ENCODE measurements around the gene SRBD1.

SRBD1 gene, protein sequence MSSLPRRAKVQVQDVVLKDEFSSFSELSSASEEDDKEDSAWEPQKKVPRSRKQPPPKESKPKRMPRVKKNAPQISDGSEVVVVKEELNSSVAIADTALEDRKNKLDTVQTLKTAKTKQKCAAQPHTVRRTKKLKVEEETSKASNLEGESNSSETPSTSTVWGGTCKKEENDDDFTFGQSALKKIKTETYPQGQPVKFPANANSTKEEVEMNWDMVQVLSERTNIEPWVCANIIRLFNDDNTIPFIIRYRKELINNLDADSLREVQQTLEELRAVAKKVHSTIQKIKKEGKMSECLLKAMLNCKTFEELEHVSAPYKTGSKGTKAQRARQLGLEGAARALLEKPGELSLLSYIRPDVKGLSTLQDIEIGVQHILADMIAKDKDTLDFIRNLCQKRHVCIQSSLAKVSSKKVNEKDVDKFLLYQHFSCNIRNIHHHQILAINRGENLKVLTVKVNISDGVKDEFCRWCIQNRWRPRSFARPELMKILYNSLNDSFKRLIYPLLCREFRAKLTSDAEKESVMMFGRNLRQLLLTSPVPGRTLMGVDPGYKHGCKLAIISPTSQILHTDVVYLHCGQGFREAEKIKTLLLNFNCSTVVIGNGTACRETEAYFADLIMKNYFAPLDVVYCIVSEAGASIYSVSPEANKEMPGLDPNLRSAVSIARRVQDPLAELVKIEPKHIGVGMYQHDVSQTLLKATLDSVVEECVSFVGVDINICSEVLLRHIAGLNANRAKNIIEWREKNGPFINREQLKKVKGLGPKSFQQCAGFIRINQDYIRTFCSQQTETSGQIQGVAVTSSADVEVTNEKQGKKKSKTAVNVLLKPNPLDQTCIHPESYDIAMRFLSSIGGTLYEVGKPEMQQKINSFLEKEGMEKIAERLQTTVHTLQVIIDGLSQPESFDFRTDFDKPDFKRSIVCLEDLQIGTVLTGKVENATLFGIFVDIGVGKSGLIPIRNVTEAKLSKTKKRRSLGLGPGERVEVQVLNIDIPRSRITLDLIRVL

GRCh38 chr2:45611020-45611859 lies at the start of gene SRBD1:
TSS of gene SRBD1 (minus strand) at chr2:45611267. CDS start at chr2:45605441, 5,826 bp downstream.
- peak; percentile 92 to 93 for DNase-seq

- DNase-seq, result no peak
Measured at GRCh38 chr2:45654250-45654649, 43.2 kb upstream of the SRBD1 start.

DNA sequence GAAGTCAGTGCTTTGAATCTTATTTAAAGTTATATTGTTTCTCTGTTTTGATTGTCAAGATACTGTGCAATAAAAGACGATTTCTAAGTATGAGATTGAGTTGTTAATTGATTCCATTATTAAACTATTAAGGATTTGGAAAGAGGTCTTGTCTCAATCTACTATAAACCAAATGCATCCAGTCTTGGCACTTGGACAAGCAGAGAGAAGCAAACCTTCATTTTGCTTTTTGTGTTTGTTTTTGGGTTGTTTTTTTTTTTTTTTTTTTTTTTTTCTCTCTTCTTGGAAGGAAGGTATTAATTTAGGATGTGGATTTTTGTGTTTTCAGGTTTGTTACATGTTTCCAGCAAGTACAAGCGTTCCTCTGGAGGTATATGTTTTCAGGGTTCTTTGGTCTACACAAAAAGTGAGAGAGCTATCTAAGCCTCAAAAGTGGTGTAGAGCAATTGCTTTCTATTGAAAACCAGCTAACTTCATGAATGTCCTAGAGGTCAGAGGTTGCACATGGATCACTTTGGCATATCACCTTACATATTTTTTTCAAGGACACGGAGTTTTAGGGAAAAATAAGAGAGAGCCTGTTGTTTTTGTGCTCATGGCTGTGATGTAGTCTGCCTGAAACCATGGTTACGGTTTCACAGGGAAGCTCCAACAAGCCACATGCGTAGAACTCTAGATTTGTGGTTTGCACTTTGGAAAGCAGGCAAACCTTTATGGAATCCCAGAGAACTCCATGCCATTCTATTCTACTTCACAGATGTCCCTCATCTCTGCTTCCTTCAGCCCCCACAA lies 42.3 kb upstream of the SRBD1 start:
- no peak for DNase-seq

DNA sequence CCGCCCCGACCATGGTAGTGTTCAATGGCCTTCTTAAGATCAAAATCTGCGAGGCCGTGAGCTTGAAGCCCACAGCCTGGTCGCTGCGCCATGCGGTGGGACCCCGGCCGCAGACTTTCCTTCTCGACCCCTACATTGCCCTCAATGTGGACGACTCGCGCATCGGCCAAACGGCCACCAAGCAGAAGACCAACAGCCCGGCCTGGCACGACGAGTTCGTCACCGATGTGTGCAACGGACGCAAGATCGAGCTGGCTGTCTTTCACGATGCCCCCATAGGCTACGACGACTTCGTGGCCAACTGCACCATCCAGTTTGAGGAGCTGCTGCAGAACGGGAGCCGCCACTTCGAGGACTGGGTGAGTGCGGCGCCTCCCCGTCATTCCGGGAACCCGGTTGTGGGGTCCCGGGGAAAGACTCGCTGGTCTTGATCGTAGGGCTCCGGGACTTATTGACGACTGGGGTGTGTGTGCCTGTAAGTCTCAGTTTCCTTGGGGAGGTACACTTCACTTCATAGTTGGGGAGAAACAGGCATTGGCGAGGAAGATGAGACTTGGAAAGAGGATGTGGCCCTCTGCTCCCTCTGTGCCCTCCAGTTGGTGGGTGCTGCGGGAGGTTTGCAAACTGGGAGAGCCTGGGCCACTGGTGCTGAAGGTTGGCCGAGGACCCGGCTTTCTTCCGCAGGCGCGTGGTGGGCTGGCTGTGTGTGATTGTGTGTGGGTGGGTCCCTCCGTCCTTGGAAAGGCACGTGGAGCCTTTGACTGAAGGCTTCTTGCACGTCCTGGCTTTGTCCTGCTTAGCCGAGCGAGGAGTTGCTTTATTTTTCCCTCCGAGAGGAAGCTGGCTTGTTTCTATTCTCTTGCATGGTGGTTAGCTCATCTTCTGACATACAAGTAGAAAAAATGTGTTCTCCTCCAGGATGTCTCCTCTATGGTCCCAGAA lies 41.3 kb upstream of the SRBD1 start:
- DNase-seq, result no peak

DNA sequence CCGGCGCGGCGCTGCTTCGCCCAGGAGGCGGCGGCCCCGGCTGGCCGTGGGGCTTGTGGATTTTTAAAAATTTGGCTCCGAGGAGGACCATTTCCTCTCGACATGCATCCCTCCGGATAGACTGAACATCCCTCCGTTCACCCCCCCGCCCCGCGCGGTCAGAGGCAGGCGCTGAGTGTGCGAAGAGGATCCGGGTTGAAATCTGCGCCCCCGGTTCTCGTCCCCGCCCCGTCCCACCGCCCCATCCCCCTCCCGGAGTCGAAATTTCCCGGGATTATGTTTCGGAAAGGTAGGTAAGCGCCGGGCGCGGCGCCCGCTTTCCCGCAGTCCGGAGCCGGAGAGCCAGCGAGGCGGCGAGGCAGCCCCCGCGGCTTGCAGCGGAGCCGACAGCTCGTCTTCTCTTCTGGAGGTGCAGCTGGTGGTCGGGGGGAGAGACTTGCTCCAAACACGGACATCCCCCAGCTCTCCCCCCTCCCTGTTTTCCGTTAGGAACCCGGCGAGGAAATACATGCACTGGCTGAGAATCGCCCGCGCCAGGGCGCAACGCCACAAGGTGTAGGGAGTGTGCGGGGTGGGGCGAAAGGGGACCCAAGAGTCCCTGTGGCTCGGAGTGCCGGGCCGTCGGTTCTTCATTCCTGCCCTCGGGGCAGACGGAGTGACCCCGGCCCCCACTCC lies 40.5 kb upstream of the SRBD1 start, which contains the start of gene PRKCE:
Gene PRKCE (plus strand): TSS at position 261 of the 675 bp plus-strand sequence.
- peak; percentile 15 to 27 for DNase-seq

- DNase-seq, result peak; percentile 89 to 91
Measured at GRCh38 chr2:45650851-45651414, 39.9 kb upstream of the SRBD1 start.

DNA sequence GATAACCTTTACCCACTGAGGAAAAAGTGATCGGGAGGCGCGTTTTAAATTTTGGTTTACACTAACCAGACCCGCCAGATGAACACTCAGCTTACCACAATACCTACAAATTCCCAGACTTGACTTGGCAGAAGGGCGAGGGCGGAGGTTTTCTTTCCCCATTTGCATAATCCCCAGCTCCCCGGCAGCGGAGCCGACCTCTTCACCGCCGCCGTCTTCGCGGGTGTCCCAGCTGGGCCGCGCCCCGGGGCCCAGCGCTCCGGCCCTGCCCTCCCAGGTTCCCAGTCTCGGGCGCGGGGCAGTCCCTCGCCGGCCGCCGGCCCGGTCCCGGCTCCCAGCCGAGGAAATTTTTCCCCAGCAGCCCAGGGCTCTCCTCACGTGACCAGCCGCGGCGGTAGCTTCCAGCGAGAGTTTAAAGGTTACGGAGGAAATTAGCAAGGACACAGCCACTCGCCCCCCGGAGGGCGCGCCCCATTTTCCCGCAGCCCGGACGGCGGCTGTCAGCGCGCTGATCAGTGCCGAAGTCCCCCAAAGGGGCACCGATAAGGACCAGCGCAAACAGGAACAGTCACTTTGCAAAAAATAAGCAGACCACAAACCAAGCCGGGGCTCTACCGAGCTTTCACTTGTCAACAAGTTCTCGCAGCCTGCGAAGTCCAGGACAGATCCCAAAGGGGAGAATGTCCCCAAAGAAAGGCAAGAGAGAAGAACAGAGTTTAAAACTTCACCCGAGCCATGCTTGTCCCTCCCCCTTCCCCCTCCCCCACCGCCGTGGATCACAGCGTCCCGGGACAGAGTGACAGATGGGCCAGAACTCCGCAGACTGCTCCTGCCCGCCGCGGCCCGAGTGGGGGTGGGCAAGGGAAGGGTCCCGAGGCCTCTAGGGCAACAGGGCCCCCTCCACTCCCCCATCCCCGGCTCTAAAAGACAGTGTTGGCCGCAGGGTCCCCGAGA lies 39.1 kb upstream of the SRBD1 start:
- peak; percentile 41 to 43 for DNase-seq

GRCh38 chr2:45649462-45649857 lies 38.4 kb upstream of the SRBD1 start:
- DNase-seq, result peak in 1 of 2 experiments; percentile 41

DNA sequence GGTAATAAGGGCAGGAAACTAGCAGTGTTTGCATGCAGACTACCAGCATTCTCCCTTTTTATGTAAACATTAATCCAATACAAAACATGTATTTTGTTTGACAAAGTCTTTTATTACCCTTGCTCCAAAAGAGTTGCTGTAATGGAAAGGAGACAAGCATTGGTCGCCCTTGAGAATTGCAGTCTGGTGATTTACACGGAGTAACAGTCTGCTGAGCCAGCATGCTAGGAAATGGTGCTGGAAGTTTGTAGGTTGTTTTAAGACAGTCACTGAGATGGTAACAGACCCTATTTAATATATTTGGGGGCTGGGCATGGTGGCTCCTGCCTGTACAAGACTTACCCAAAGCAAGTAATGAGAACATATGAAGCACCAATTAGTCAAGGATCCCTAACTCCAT lies 37.6 kb upstream of the SRBD1 start:
- no peak for DNase-seq

DNA sequence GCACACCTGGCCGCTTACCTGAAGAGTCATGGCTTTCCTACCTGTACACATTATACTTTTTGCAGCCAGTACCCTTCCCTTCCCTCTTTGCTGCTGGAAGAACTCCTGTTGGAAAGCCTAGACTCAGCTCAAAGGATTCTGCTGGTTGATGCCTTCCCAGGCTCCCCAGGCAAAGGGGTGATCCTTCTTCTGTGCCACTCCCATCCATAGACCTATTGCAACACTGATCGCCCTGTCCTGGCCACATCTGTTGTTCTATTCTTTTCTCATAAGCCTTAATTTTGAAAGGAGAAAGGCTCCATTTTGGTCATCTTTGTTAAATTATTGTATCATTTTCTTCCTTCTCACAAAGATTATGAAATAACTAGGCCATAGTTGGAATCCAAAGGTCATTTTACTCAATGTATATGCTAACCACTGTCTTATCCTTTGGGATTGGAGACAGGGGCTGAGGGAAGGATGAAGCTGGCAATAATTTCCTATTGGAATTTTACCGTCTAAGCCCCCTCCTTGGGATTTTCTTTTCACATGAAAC lies 37.0 kb upstream of the SRBD1 start:
- no peak for DNase-seq

GRCh38 chr2:45647356-45647755 lies 36.3 kb upstream of the SRBD1 start:
- no peak for DNase-seq

DNA sequence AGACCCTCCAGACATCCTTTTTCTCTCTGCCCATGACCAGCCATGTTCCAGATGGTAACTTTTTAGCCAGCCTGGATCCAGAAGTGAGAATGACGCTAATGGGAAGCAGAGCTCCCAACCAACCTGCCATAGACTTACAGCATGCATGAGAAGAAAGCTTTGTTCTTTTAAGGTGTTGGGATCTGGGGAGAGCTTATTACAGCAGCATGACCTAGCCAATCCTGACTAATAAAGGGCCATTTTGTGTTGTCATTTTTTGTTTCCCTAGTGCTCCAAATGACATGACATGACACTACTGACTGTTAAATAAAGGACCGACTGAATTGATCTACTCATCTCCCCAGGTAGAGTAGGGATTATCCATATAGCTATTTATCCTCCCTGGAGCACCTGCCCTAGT lies 35.2 kb upstream of the SRBD1 start:
- no peak for DNase-seq

GRCh38 chr2:45643543-45644542 lies 32.8 kb upstream of the SRBD1 start:
- peak; percentile 44 to 48 for DNase-seq

GRCh38 chr2:45643095-45643494 lies 32.0 kb upstream of the SRBD1 start:
- no peak for DNase-seq

- no peak for DNase-seq
Measured at GRCh38 chr2:45640576-45640975, 29.5 kb upstream of the SRBD1 start.

DNA sequence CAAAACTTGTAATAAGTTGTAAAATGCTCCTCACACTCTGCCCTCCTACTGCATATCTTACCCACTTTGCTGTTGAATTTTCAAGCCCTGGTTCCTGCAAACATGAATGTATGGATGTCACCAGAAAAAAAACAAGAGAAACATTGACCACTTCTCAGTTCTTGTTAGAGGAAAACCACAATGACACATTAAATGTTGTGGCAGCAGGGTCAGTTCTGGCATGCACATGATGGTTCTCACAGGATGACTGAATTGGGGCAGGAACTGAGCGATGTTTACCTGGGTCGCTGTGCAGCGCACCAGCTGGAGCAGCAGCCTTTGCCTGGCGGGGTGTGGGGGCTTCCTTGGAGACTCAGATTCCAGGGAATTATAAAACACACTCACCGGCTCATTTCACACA lies 26.4 kb upstream of the SRBD1 start:
- DNase-seq, result peak; percentile 16 to 22

DNA sequence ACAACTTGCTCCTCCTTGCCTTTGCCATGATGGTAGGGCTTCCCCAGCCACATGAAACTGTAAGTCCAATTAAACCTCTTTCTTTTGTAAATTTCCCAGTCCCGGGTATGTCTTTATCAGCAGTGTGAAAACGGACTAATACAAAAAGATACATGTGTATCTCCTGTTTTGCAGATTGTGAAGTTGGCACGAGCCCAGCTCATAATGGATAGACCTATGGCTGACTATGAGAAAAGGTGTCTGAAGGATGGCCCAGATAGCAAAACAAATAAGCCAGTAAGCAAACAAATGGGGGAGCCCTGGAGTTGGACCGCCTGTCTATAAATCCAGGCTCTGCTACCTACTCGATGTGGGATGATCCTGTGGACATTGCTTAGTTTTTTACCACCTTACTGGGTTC lies 24.9 kb upstream of the SRBD1 start:
- no peak for DNase-seq

Data from Kasumi-1 (cell line).